ENCODE measurements around the gene CHIT1.

DNA sequence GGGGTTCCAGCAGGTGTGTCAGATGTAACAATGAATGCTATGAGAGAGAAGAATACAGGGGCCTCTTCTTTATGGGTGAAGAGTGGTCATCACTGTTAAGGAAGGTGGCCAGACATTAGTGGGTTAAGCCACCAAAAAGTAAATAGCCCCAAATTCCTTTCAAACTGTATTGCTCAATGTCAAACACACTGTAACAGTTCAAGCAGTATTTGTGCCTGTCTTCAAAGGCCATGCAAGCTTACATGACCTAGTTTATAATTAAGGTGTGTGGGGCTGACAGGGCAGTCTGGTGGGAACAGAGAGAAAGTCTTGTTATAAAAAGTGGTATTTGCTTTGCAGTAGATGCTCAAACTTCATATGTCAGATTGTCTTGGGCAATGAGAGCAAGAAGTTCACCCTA is 18.5 kb downstream of the CHIT1 start:
- TF ChIP-seq, protein P1, sequence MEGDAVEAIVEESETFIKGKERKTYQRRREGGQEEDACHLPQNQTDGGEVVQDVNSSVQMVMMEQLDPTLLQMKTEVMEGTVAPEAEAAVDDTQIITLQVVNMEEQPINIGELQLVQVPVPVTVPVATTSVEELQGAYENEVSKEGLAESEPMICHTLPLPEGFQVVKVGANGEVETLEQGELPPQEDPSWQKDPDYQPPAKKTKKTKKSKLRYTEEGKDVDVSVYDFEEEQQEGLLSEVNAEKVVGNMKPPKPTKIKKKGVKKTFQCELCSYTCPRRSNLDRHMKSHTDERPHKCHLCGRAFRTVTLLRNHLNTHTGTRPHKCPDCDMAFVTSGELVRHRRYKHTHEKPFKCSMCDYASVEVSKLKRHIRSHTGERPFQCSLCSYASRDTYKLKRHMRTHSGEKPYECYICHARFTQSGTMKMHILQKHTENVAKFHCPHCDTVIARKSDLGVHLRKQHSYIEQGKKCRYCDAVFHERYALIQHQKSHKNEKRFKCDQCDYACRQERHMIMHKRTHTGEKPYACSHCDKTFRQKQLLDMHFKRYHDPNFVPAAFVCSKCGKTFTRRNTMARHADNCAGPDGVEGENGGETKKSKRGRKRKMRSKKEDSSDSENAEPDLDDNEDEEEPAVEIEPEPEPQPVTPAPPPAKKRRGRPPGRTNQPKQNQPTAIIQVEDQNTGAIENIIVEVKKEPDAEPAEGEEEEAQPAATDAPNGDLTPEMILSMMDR (IDR thresholded peaks at IDR 0.05; ENCODE audit: poor library complexity, severe bottlenecking), result no peak
- no peak for TF ChIP-seq EZH2 (IDR thresholded peaks at IDR 0.05; ENCODE audit: borderline replicate concordance, insufficient read depth, low read length, poor library complexity, severe bottlenecking)
- TF ChIP-seq TAF1 (IDR thresholded peaks at IDR 0.05; ENCODE audit: low read depth), result no peak
- TF ChIP-seq POLR2AphosphoS5 (IDR thresholded peaks at IDR 0.05), result no peak
- TF ChIP-seq, protein P2, sequence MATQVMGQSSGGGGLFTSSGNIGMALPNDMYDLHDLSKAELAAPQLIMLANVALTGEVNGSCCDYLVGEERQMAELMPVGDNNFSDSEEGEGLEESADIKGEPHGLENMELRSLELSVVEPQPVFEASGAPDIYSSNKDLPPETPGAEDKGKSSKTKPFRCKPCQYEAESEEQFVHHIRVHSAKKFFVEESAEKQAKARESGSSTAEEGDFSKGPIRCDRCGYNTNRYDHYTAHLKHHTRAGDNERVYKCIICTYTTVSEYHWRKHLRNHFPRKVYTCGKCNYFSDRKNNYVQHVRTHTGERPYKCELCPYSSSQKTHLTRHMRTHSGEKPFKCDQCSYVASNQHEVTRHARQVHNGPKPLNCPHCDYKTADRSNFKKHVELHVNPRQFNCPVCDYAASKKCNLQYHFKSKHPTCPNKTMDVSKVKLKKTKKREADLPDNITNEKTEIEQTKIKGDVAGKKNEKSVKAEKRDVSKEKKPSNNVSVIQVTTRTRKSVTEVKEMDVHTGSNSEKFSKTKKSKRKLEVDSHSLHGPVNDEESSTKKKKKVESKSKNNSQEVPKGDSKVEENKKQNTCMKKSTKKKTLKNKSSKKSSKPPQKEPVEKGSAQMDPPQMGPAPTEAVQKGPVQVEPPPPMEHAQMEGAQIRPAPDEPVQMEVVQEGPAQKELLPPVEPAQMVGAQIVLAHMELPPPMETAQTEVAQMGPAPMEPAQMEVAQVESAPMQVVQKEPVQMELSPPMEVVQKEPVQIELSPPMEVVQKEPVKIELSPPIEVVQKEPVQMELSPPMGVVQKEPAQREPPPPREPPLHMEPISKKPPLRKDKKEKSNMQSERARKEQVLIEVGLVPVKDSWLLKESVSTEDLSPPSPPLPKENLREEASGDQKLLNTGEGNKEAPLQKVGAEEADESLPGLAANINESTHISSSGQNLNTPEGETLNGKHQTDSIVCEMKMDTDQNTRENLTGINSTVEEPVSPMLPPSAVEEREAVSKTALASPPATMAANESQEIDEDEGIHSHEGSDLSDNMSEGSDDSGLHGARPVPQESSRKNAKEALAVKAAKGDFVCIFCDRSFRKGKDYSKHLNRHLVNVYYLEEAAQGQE (IDR thresholded peaks at IDR 0.05; ENCODE audit: borderline replicate concordance), result no peak
- TF ChIP-seq RAD21 (conservative IDR thresholded peaks at IDR 0.05), result no peak
